GM06990 (cell line): ENCODE measurements around the gene TPST1.

Source experiments
- DNase-seq: peaks from one replicate; pipeline ENCODE4 v3.0.0-alpha.2; 2011; ENCODE audit not compliant: insufficient read length; ENCODE audit errors: extremely low read depth
- H3K27me3 ChIP-seq: replicated peaks from 2 replicates; pipeline ENCODE4 v1.6.0; 2011; ENCODE audit warnings: low read length; ENCODE audit not compliant: control insufficient read depth, insufficient read depth
- H3K36me3 ChIP-seq: 2 replicates; pipeline ENCODE4 v1.5.1; 2011; ENCODE audit warnings: low read length; ENCODE audit not compliant: control insufficient read depth, insufficient read depth
- H3K4me3 ChIP-seq: replicated peaks from 2 replicates; pipeline ENCODE4 v1.5.1; 2011; ENCODE audit warnings: low read depth, mild to moderate bottlenecking, control low read depth, low read length
- CTCF ChIP-seq: IDR thresholded peaks from 2 replicates; pipeline ENCODE4 v1.5.1; 2011; ENCODE audit warnings: low read length, control low read depth, mild to moderate bottlenecking, inconsistent platforms; ENCODE audit not compliant: insufficient read depth, poor library complexity, severe bottlenecking

Gene TPST1

DNA sequence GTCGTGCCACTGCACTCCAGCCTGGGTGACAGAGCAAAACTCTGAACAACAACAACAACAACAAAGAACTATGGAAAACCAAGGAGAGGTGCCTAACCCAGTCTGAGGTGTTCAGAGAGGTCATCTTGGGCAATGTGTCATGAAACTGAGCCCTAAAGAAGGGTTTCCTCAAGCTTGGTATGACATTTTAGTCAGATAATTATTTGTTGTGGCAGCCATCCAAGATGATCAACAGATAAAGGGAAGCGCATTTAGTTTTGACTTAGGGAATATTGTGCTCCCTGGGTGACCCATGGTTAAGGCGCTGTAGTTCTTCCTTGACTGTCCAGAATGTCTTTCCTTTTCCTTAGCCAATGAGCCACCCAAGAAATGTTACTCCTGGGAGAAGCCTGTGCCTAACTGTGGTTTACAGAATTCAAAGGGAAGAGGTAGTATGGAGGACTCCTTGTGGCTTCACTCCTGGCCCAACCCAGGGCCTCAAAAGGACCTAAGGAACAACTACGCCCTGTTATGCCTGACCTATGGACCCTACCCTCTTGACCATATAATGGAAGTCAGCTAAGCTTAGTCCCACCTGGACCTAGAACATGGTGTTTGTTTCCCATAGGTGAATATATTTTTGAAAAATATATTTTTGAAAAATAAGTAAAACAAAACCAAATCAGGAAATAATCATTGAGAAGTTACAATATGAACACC is 42.4 kb downstream of the TPST1 start:
- DNase-seq = no peak
- H3K27me3 ChIP-seq = no peaks in the 10 kb centered on the region
- no peak for TF ChIP-seq CTCF
- no peak overlapping the region for H3K4me3 ChIP-seq
- H3K36me3 ChIP-seq = no peaks in the 10 kb centered on the region

- Histone ChIP-seq H3K36me3 (no peaks in the 10 kb centered on the region), H3K27me3 (no peaks in the 10 kb centered on the region), H3K4me3 (no peak overlapping the region)
- TF ChIP-seq CTCF = no peak
- no peak for DNase-seq
These were observed 45.6 kb downstream of the TPST1 start for GRCh38 chr7:66250711-66251110.

GRCh38 chr7:66255534-66256100 is 50.5 kb downstream of the TPST1 start:
- no peak for TF ChIP-seq CTCF
- Histone ChIP-seq H3K27me3 (no peaks in the 10 kb centered on the region), H3K36me3 (no peaks in the 10 kb centered on the region), H3K4me3 (no peak overlapping the region)
- no peak for DNase-seq

- no peak for TF ChIP-seq CTCF
These were observed 51.1 kb downstream of the TPST1 start for GRCh38 chr7:66256281-66256680.

GRCh38 chr7:66257481-66257880 is 52.3 kb downstream of the TPST1 start:
- Histone ChIP-seq H3K4me3 (no peak overlapping the region), H3K36me3 (no peaks in the 10 kb centered on the region), H3K27me3 (no peaks in the 10 kb centered on the region)
- TF ChIP-seq CTCF = no peak
- no peak for DNase-seq

More at GRCh38 chr7:66256281-66256680, 51.1 kb downstream of the TPST1 start:
- no peak for DNase-seq
- Histone ChIP-seq H3K36me3 (no peaks in the 10 kb centered on the region), H3K4me3 (no peak overlapping the region), H3K27me3 (no peaks in the 10 kb centered on the region)
